ENCODE data around the gene CEBPB. TPM values are rescaled to one million over a fixed set of nuclear protein-coding genes. Genes with fewer than 3 reads are reported as not detected.
"Not testable (repeated sequence)": the region's sequence is repeated elsewhere in the genome, so short reads cannot be mapped to it uniquely, and the experiment has no call there.

CEBPB gene
- total RNA-seq, 6 experiments from 2014 or later, result 130 to 182 (median 152) TPM

- Histone ChIP-seq H3K4me3 (no peak overlapping the region), H3K27me3 (no peaks in the 10 kb centered on the region), H3K4me1 (no peaks in the 10 kb centered on the region), H3K36me3 (no peaks in the 10 kb centered on the region), H3K27ac (no peak overlapping the region), H3K9me3 (no peaks in the 10 kb centered on the region)
- no peak for DNase-seq
- TF ChIP-seq CTCF (IDR thresholded peaks at IDR 0.05), result no peak
- TF ChIP-seq POLR2A (IDR thresholded peaks at IDR 0.05), result no peak
- ATAC-seq, result no peak
- intact Hi-C loops (cut with DNase I), result no loop called here
- WGBS (ENCODE audit: insufficient coverage, low coverage, low lambda C conversion rate, missing lambda C conversion rate), result 64% methylated on average over 1 of the region's 1 CpG
Observed at GRCh38 chr20:50207026-50207425, 16.4 kb downstream of the CEBPB start.

GRCh38 chr20:50208085-50208491 is 17.5 kb downstream of the CEBPB start:
- no peak for TF ChIP-seq POLR2A (IDR thresholded peaks at IDR 0.05)
- TF ChIP-seq CTCF (IDR thresholded peaks at IDR 0.05), result no peak

GRCh38 chr20:50208815-50209214 is 18.2 kb downstream of the CEBPB start:
- ATAC-seq; H3K9me3 ChIP-seq; H3K27me3 ChIP-seq; H3K36me3 ChIP-seq; H3K4me1 ChIP-seq; H3K27ac ChIP-seq; H3K4me3 ChIP-seq; intact Hi-C loops (cut with DNase I); DNase-seq: not testable (repeated sequence)
- 81% methylated on average over 4 of the region's 4 CpGs for WGBS (ENCODE audit: insufficient coverage, low coverage, low lambda C conversion rate, missing lambda C conversion rate)

More at GRCh38 chr20:50208085-50208491, 17.5 kb downstream of the CEBPB start:
- ATAC-seq (peak in 2 of 4 donors; percentile 24 to 28), DNase-seq (peak in 1 of 3 donors; percentile 22)
- Histone ChIP-seq H3K4me1 (no peaks in the 10 kb centered on the region), H3K27ac (no peak overlapping the region), H3K9me3 (no peaks in the 10 kb centered on the region), H3K4me3 (no peak overlapping the region), H3K36me3 (no peaks in the 10 kb centered on the region), H3K27me3 (no peaks in the 10 kb centered on the region)
- WGBS (ENCODE audit: insufficient coverage, low coverage, low lambda C conversion rate, missing lambda C conversion rate), result 40% methylated on average over 1 of the region's 7 CpGs
- intact Hi-C loops (cut with DNase I), result no loop called here

- Histone ChIP-seq H3K4me1 (no peaks in the 10 kb centered on the region), H3K4me3 (no peak overlapping the region), H3K9me3 (no peaks in the 10 kb centered on the region), H3K36me3 (no peaks in the 10 kb centered on the region), H3K27me3 (no peaks in the 10 kb centered on the region), H3K27ac (no peak overlapping the region)
- DNase-seq (peak in 1 of 3 donors; percentile 21), ATAC-seq (no peak)
- intact Hi-C loops (cut with DNase I), result no loop called here
- 77% methylated on average over 4 of the region's 6 CpGs for WGBS (ENCODE audit: insufficient coverage, low coverage, low lambda C conversion rate, missing lambda C conversion rate)
- no peak for TF ChIP-seq POLR2A (IDR thresholded peaks at IDR 0.05)
- TF ChIP-seq CTCF (IDR thresholded peaks at IDR 0.05), result no peak
Observed at GRCh38 chr20:50210066-50210619, 19.5 kb downstream of the CEBPB start.

- no peak for ATAC-seq
- no peak for TF ChIP-seq POLR2A (IDR thresholded peaks at IDR 0.05)
- 52% methylated on average over 5 of the region's 5 CpGs for WGBS (ENCODE audit: insufficient coverage, low coverage, low lambda C conversion rate, missing lambda C conversion rate)
Observed at GRCh38 chr20:50211091-50211490, 20.5 kb downstream of the CEBPB start.

More at GRCh38 chr20:50211091-50211490, 20.5 kb downstream of the CEBPB start:
- no peaks in the 10 kb centered on the region for H3K27me3 ChIP-seq
- H3K36me3 ChIP-seq, result no peaks in the 10 kb centered on the region
- H3K4me3 ChIP-seq, result no peak overlapping the region
- no peaks in the 10 kb centered on the region for H3K9me3 ChIP-seq
- no peaks in the 10 kb centered on the region for H3K4me1 ChIP-seq
- intact Hi-C loops (cut with DNase I), result no loop called here
- H3K27ac ChIP-seq, result no peak overlapping the region
- DNase-seq, result no peak
